GM21381 (cell line): ENCODE data around the gene AGMAT.

Source experiments
- ATAC-seq: cut with Tn5 transposase; IDR thresholded peaks from one replicate; pipeline ENCODE4 v1.9.1; 2021; ENCODE audit warnings: mild to moderate bottlenecking, moderate library complexity; ENCODE audit not compliant: unreplicated experiment

AGMAT gene, protein sequence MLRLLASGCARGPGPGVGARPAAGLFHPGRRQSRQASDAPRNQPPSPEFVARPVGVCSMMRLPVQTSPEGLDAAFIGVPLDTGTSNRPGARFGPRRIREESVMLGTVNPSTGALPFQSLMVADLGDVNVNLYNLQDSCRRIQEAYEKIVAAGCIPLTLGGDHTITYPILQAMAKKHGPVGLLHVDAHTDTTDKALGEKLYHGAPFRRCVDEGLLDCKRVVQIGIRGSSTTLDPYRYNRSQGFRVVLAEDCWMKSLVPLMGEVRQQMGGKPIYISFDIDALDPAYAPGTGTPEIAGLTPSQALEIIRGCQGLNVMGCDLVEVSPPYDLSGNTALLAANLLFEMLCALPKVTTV

DNA sequence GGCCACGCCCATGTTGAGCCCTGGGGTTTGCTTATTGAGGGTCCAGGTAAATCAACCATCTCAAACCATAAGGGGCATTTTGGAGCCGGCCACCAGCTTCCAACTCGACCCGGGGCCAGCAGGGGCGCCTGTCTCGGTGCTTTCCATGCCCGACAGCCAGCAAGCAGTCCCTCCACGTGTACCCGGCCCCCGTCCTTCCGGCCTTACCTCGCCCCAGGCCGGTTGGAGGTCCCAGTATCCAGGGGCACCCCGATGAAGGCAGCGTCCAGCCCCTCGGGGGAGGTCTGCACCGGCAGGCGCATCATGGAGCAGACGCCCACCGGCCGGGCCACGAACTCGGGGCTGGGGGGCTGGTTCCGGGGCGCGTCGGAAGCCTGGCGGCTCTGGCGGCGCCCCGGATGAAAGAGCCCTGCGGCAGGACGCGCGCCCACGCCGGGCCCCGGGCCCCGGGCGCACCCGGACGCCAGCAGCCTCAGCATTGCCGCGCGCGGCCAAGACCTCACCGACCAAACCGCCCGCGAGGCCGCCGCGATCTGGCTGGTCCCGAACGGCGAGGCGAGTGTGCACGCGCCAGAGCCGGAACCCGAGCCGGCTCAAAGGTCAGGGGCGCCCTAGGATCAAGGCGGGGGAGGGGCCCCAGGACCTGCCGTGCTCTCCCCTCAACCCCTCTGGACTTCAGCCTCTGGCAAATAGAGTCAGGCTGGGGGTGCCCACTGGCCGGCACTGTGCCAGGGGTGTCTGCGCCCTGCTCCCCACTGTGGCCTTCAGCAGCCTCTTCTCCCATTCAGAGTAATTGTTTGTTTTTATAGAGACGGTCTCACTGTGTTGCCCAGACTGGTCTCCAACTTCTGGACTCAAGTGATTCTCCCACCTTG lies at the start of gene AGMAT:
AGMAT (minus strand) TSS at position 563 of the 875 bp plus-strand sequence; CDS start at position 479, 84 bp downstream.
- no peak for ATAC-seq

DNA sequence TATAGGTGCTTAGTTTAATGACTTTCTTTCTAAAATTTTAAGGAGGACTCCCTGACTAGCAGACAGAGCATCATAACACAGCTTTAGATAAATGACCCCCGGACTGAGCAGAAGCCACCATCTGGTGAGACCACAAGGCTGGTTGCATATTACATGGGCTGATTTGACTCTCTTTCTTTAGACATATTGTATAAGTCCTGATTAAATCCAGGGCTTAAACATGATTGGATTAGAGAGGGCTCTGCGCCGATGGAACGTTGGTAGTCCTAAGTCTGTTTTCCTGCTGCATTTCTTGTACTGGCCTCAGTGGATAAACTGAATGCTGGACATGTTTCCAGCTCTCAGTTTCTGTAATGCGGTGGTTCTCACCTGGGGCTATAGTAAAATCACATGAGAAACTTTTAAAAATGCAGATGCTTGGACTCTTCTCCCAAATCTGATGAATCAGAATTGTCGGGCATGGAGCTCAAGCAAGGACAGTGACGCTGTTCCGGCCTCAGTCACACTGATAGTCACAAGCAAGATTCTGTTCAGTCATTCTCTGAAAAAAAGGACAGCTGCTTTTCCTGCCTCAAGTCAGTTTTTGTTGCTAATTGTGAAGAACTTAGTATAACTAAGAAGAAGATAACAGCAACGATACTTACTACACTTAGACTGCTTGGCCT lies 49.0 kb upstream of the AGMAT start:
- no peak for ATAC-seq

DNA sequence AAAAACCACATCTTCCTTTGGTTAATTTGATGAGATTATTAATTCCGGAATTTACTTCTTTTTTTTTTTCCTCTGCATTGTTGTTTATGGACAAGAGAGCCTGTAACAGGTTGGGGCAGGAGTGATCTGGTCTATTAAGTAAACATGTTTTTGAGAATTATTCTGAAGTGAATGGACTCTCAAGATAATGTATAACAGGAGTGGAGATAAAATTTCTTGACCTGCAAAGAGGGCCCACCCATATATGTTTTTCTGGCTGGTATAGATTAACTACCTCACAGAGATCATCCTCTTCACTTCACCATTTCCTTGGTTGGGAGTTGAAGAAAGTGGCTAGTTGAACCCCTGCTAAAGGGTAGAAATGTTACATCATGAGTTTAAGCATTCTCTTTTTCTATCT lies 43.2 kb upstream of the AGMAT start:
- peak; percentile 25 for ATAC-seq

DNA sequence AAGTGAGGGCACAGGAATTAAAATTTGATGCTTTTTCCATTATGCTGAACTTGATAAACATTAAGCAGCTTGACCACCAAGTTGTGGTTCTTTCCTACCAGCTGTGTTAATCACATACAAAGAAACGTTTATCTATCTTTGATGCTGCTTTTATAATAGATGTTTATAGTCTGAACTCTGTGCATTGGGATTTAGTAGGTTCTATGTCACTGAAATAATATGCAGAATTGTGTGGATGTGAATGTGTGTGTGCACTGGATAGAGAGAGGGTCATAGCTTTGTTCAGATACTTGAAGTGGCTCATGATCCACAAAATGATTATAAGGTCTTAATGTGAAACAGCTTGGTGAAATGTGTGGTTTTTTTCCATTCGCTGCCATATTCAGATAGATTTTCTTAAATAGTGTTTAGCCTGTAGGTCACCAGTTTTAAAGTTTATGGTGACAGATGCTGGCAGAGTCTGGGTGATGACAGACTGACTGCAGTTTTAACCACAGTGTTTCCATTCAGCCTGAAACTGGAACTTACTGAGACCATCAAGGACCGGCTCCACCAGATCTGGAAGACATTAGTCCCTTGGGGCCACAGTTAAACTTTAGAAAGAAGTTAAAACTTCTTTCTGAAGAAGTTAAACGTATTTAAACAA lies 42.6 kb upstream of the AGMAT start:
- peak; percentile 92 for ATAC-seq

DNA sequence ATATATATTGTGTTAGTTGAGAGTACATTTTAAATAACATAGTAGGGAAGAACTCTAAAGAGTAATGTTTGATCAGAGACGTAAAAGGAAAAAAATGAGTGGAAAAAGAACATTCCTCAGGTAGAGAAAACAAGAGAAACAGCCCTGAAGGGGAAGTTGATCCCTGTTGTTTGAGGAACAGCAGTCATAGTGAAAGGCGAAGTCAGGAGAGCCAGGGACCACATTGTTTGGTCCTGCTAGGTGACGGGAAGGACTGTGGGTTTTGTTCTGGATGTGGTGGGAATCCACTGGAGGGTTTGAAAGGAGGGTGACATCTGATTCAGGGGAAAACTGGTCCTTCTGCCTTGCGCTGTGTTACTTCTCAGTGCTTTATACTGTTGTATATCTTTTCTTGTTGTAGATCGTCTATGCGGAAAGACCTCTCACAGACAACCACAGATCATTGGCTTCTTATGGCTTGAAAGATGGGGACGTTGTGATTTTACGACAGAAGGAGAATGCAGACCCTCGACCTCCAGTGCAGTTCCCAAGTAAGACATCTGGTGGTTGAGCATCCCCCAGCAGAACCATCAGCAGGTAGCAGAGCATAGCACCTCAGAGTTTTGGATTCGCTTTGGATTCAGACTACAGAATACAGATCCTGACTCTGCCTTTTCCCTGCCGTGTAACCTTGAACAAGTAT lies 41.6 kb upstream of the AGMAT start:
- no peak for ATAC-seq

DNA sequence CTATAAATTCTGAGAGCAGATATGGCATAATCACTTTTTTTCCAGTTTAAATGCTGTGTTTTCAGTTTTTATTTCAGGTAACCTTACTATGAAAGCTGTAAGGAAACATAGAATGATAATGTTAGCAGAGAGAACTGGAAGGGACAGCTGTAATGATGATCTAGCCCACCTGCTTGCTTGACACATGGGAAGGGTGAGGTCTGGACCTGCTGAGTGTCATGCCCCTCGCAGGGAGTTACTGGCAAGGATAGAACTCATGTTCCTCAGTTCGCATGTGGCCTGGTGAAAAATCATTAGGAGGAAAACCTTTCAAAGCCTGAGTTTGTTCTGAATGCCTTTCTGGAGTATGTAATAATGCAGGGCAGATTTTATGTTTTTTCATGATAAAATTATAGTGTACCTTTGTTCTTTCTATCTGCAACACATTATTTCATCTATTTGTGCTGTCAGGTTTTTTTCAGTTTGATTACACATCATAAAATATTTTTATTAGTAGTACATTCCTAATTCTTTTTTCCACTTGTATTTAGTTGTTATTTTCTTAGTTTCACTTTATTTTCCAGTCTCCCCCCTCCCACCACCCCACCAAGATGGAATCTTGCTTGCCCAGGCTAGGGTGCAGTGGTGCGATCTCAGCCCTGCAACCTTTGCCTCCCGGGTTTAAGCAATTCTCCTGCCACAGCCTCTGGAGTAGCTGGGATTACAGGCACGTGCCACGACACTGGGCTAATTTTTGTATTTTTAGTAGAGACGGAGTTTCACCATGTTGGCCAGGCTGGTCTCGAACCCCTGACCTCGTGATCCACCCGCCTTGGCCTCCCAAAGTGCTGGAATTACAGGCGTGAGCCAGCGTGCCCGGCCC lies 40.4 kb upstream of the AGMAT start:
- ATAC-seq: no peak

DNA sequence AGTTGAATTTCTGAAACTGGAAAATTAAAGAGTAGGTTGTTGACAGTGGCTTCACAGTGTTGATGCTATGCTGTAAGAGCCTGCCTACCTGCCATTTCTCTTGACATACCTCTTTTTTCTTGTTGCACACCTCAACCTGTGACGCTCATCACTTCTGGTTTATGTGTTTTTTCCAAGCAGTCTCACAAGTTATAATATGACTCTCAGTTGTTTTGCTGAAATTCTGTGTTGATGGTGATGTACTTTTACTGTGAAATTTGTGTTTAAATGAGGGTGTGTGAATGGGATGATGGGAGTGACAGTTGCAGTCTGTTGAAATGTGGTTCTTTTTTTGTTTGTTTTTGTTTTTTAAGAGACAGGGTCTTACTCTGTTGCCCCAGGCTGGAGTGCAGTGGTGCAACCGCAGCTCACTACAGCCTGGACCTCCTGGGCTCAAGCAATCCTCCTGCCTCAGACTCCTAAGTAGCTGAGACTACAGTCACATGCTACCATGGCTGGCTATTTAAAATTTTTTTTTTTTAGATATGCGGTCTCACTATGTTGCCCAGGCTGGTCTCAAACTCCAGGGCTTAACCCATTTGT lies 39.4 kb upstream of the AGMAT start:
- ATAC-seq: no peak

DNA sequence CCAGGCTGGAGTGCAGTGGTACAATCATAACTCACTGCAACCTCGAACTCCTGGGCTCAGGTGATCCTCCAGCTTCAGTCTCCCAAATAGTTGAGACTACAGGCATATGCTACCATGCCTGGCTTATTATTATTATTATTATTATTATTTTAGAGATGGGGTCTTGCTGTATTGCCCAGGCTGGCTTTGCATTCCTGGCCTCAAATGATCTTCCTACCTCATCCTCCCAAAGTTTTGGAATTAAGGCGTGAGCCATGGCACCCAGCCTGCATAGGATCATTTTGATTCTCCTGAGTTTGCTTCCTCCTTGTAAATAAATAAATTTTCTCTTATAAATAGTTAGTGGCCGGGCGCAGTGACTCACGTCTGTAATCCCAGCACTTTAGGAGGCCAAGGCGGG lies 38.6 kb upstream of the AGMAT start:
- ATAC-seq: no peak

DNA sequence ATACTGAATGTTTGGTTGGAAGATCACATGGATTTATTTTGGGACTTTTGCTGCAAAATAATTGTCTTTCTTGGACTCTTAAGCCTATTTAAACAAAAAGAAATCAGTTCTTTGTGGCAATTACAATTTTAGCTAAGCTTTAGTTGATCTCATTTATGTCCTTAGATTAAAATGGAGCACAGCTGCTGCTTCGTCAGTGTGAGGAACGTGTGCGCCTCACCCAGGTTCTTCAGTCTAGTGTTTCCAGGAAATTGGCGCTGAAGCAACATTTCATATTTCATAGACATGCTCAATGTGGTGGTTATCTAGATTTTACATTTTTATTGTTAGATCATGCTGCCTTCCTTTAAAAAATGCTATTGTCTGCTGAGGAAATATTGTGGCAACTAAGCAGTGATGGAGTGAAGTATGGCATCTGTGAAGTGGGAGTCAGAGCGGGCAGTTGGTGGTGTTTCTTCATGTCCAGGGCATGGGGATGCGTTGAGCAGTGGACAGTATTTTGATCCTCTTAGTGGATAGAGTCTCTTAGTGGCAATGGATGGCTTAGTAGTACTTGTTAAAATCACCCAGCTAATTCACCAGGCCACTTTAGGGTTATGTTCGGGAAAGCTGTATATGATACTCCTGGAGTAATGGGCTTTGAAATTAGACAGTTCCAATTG lies 38.0 kb upstream of the AGMAT start:
- no peak for ATAC-seq

DNA sequence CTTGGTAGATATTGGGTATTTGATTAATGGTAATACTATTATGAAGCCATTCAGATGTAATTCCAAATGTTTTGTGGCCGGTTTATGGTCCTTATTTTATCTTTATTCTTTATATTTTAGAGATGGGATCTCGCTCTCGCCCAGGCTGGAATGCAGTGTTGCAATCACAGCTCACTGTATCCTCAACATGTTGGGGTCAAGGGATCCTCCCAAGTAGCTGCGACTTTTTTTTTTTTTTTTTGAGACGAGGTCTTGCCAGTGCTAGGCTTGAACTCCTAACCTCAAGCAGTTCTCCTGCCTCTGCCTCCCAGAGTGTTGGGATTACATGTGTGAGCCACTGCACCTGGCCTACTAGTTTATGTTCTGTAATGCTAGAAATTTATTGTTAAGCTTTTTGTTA lies 37.1 kb upstream of the AGMAT start:
- ATAC-seq: no peak

DNA sequence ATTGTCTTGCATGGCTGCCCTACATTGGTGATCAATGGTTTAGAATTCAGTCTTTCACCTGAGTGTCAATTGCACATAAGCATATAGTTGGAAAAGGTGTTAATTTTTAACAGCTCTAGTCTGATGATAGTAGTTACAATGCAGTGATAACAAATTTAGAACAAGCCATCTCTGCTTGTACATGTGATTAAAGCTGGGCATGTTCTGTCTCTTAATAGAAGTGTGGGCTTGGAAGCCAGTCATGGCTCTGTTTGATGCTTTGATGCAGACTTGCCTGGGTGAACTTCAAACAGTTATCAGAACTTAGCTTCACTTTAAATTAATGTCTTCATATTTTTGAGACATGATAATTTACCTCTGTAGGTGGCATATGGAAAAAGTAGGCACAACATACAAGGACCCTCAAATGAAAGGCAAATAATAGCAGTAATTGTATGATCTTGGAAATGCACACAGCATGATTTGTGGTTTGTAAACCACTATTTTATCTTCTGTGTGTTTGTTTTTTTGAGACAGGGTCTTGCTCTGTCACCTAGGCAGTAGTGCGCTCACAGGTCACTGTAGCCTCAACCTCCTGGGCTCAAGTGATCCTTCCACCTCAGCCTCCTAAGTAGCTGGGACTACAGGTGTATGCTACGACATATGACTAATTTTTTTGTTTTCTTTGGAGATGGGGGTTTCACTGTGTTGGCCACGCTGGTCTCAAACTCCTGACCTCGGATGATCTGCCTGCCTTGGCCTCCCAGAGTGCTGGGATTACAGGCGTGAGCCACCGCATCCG lies 36.2 kb upstream of the AGMAT start:
- no peak for ATAC-seq

DNA sequence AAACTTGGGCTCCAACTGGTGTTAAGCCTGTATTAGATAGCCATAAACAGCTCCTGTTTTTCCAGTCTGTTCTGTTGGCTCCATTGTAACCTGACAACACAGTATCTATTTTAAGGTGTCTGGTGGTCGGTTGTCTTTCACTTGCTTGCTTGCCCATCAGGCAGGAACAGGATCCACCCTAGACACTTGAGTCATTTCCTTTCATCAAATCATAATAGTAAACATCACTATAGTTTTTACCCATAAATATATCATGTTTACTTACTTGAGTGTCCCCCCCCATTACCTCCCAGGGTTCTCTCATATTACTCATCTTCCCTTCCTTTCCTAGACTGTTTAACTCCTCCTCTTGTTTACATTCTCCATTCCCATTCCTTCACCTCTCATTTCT lies 35.3 kb upstream of the AGMAT start:
- no peak for ATAC-seq

DNA sequence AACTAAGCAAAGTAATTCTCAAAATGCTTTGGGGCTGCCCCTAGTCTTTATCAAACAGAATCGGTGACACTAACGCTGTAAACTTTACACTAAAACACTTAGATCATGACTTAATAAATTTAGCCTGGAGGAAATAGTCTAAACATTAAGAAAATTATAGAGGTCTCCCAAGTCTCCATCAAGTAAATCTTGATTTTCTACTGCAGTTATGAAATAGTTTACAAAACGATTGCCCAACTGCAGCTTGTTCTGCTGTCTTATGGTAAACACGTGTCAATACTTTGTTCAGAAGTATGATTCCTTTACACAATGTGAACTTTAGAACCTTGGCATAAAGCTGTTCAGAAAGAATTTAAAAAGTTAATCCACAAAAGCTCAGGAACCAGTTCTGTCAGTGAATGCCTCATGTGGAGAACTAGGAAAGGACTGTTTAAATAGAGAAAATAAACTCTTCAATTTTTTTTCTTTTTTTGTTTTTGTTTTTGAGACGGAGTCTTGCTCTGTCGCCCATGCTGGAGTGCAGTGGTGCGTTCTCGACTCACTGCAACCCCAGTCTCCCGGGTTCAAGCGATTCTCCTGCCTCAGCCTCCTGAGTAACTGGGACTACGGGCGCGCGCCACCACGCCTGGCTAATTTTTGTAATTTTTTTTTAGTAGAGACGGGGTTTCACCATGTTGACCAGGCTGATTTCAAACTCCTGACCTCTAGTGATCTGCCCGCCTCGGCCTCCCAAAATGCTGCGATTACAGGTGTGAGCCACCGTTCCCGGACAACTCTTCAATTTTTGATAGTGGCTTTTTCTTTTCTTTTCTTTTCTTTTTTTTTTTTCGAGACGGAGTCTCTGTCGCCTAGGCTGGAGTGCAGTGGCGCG lies 34.0 kb upstream of the AGMAT start:
- ATAC-seq: no peak

DNA sequence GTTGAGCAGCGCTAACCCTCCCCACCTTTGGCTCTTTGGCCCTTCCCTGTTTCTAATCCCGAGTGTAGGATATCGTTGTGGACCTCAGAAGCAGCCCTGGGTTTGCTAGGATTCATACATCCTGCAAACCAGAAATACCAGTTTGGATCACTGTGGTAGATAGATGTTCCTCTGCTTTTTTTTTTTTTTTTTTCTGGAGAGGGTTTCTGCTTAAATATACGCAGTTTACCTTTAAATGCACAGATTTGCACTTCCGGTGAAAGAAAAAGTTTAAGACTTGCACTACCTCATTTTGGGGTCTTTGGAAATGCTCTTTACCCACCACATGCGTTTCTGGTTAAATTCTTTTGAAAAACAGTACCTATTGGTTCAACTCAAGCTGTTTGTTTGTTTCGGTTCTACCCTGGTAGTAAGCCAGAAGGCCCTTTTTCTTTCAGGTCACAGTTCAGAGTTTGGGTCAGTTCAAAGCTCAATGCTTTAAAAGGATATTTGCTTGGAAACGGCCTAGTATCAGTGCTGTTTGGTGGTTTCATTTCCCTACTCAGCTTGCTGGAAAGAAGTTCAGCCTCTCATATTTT lies 33.3 kb upstream of the AGMAT start:
- peak; percentile 42 for ATAC-seq

DNA sequence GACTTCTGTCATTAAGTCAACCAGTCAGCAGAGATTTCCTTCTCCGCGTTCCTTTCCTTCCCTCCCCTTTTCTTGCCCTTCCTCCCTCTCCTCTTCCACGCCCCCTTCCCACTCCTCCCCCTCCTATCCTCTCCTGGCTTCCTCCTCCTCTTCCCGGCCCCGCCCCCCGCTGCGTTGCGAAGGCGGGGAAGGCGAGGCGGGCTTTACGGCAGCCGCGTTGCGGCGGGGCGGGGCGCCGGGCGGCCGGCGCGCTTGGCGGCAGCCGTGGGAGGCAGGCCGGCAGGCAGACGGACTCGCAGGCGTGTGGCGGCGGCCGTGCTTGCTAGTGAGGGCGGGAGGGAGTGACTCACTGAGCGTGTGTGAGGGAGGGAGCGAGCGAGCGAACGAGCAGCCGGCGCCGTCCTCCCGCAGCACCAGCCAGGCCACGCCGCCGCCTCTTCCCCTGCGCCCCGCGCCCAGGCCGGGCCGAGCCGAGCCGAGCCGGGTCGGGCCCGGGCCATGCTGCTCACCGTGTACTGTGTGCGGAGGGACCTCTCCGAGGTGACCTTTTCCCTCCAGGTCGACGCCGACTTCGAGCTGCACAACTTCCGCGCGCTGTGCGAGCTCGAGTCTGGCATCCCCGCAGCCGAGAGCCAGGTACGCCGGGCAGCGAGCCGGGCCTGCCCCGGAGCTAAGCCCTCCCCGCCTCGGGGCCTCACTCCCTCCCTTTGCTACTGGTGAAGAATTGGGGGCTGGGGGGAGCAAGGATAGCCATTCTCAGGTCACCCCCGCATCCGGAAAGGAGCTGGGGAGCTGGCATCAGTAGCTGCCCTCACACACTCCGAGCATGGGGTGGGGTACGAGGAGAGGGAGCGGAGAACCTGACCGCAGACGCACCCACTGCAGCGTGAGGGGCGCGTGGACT lies 32.6 kb upstream of the AGMAT start, which contains the start of gene DDI2:
DDI2 (plus strand) TSS at position 286 of the 904 bp plus-strand sequence; CDS start at position 499, 213 bp downstream.
- peak; percentile 70 for ATAC-seq
